GM23248 (cell line): ENCODE measurements around the gene PDGFRA.

Experiments used
- EZH2 ChIP-seq: fragments of 200-600 bp; sonication (generic); IDR thresholded peaks from 2 replicates; pipeline ENCODE4 v1.6.1; 2018; ENCODE audit warnings: antibody characterized with exemption, mild to moderate bottlenecking; ENCODE audit not compliant: insufficient read depth, poor library complexity, severe bottlenecking
- EZH2phosphoT487 ChIP-seq: fragments of 200-600 bp; sonication (generic); IDR thresholded peaks from 2 replicates; pipeline ENCODE4 v1.6.1; 2018; ENCODE audit warnings: antibody characterized with exemption, moderate library complexity, mild to moderate bottlenecking, low read depth; ENCODE audit not compliant: insufficient read depth

DNA sequence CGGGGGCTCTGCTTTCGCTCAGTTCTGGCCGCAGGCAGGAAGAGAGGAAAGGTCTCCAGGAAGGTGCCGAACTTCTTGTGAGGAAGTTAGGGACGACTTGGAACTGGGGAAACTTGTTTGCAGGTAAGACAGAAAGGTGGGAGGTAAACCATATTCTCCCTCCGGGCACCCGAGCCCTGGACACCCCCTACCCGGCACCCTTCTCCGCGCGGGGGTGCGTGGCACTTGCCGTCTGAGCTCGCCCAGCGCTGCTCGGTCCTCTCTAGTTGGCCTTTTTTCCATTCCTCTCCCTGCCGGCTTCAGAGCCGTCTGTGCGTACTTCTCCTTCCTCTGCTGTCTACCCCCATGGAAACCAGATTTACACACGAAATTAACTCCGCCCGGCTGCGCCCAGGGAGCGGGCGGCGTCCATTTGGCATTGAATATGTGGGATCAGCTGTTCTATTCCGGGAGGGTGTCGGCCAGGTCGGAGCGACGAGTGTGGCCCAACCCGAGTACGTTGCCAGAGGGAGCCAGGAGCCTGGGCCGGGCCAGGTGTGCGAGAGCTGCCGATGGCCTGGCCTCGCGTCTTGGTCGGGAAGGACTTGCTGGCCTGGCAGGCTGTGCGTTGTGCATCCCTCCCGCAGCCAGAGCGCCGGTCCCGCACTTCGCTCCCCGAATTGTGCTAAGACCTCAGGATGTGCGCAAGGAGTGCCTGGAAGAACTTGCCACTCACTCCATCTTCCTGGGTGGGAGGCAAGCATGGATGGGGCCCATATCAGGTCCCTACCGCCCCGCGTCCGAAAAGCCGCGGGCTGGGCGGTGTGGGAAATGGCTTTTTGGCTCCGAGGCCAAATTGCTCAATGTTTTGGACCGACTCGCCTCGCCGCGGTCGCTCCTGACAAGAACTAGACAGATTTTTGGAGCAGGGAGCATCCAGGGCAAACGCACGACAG is 1.7 kb downstream of the PDGFRA start:
- TF ChIP-seq EZH2 (no peak), EZH2phosphoT487 (no peak)
